GM12878 (cell line): ENCODE results near the gene TBXAS1. TPM values are rescaled to one million over a fixed set of nuclear protein-coding genes. Genes with fewer than 3 reads are reported as not detected.

ENCODE experiments used
- ATAC-seq: fragments of 200-7000 bp; cut with Tn5 transposase; 3 replicates; pipeline ENCODE4 v1.9.1; 2020; ENCODE audit warnings: mild to moderate bottlenecking, moderate library complexity
- BruUV-seq: library from RNA; stranded (reverse); fragments of 400-500 nt; replicated peaks from 2 replicates; lab custom pipeline; 2021; lab: Mats Ljungman, UMichigan
- CTCF ChIA-PET: fragments of 300-600 bp; sonication (Branson Sonifier 250); formaldehyde crosslinking; extraction: SDS; loops from one replicate; lab custom pipeline; 2021; ENCODE audit warnings: inconsistent platforms; lab: Yijun Ruan, JAX
- POLR2A ChIA-PET: fragments of 350-600 bp; formaldehyde crosslinking; extraction: SDS; loops from one replicate; lab custom pipeline; 2021; ENCODE audit warnings: inconsistent platforms; lab: Charles Lee
- RAD21 ChIA-PET: fragments of 300-600 bp; sonication (Branson Sonifier 250); formaldehyde crosslinking; loops from one replicate; lab custom pipeline; 2023; ENCODE audit warnings: antibody characterized with exemption; ENCODE audit not compliant: unreplicated experiment; lab: Charles Lee
- SMC1A ChIA-PET: fragments of 300-600 bp; sonication (Branson Sonifier 250); formaldehyde crosslinking; loops from one replicate; lab custom pipeline; 2023; ENCODE audit not compliant: unreplicated experiment, uncharacterized antibody; lab: Charles Lee
- DNase-seq: peaks from one replicate; pipeline ENCODE4 v3.0.0-alpha.2; 2011; ENCODE audit warnings: low read depth, low spot score
- FAIRE-seq: peaks from 3 replicates; lab custom pipeline; 2011; peaks lifted over from hg19 to GRCh38; lab: Jason Lieb, UNC
- H2AFZ ChIP-seq: 2 replicates; pipeline ENCODE4 v1.6.0; 2011; ENCODE audit warnings: low read depth, low read length, control low read depth; ENCODE audit not compliant: control insufficient read depth
- H3K27ac ChIP-seq: 2 replicates; pipeline ENCODE4 v1.5.1; 2011; ENCODE audit warnings: control low read depth; ENCODE audit not compliant: control insufficient read depth, insufficient read depth
- H3K27me3 ChIP-seq, 2 experiments: replicated peaks in 1 of 2; 2 replicates each; pipeline versions ENCODE4 v1.6.0 to v1.6.1; 2011; ENCODE audit warnings: low read length in 1 of 2; ENCODE audit not compliant: control insufficient read depth in 2 of 2, insufficient read depth in 2 of 2
- H3K36me3 ChIP-seq, 2 experiments: 2 replicates each; pipeline ENCODE4 v1.5.1; 2011; ENCODE audit warnings: low read length in 1 of 2; ENCODE audit not compliant: control insufficient read depth in 2 of 2, insufficient read depth in 2 of 2
- H3K4me1 ChIP-seq: 2 replicates; pipeline ENCODE4 v1.6.1; 2011; ENCODE audit warnings: mild to moderate bottlenecking, low read length, moderate library complexity, mixed read lengths; ENCODE audit not compliant: control insufficient read depth, insufficient read depth
- H3K4me2 ChIP-seq: 2 replicates; pipeline ENCODE4 v1.6.0; 2011; ENCODE audit warnings: control low read depth; ENCODE audit not compliant: control insufficient read depth, insufficient read depth
- H3K4me3 ChIP-seq: fragments of 200-600 bp; sonication (generic); 2 replicates; pipeline ENCODE4 v1.5.1; 2016
- H3K79me2 ChIP-seq: 2 replicates; pipeline ENCODE4 v1.6.0; 2011; ENCODE audit warnings: low read length; ENCODE audit not compliant: control insufficient read depth, insufficient read depth
- H3K9ac ChIP-seq: 2 replicates; pipeline ENCODE4 v1.8.0; 2011; ENCODE audit warnings: low read length, control low read depth, mixed read lengths; ENCODE audit not compliant: control insufficient read depth, insufficient read depth
- H3K9me3 ChIP-seq: replicated peaks from 3 replicates; pipeline ENCODE4 v1.5.1; 2011; ENCODE audit warnings: mild to moderate bottlenecking, low read length; ENCODE audit not compliant: control insufficient read depth, insufficient read depth
- H4K20me1 ChIP-seq: 2 replicates; pipeline ENCODE4 v1.6.0; 2011; ENCODE audit not compliant: control insufficient read depth, insufficient read depth
- CBX5 ChIP-seq: sonication (generic); IDR thresholded peaks from 2 replicates; pipeline ENCODE4 v1.6.1; 2016; ENCODE audit warnings: low read depth, moderate library complexity, mild to moderate bottlenecking, inconsistent platforms
- DPF2 ChIP-seq: fragments of 450-650 bp; IDR thresholded peaks from 2 replicates; pipeline ENCODE4 v1.6.1; 2017; ENCODE audit warnings: mild to moderate bottlenecking
- HDAC2 ChIP-seq: fragments of 200-600 bp; sonication (generic); IDR thresholded peaks from 2 replicates; pipeline ENCODE4 v1.6.1; 2017
- MEF2A ChIP-seq: IDR thresholded peaks from 2 replicates; pipeline ENCODE4 v1.6.1; 2011; ENCODE audit warnings: low read depth, mild to moderate bottlenecking, low read length, moderate library complexity; ENCODE audit not compliant: insufficient read depth
- NBN ChIP-seq: fragments of 450-650 bp; IDR thresholded peaks from 2 replicates; pipeline ENCODE4 v1.6.1; 2016
- NR2C1 ChIP-seq: fragments of 450-650 bp; IDR thresholded peaks from 2 replicates; pipeline ENCODE4 v1.6.1; 2017; ENCODE audit warnings: antibody characterized with exemption, mild to moderate bottlenecking, moderate library complexity
- PAX8 ChIP-seq: fragments of 450-650 bp; IDR thresholded peaks from 2 replicates; pipeline ENCODE4 v1.6.1; 2017; ENCODE audit warnings: mild to moderate bottlenecking, moderate library complexity
- SIN3A ChIP-seq: IDR thresholded peaks from 2 replicates; pipeline ENCODE4 v1.6.1; 2012; ENCODE audit warnings: low read depth, low read length, improper control_type of control experiment
- SREBF2 ChIP-seq: IDR thresholded peaks from 2 replicates; pipeline ENCODE4 v1.6.1; 2012; ENCODE audit warnings: mild to moderate bottlenecking, low read length
- WGBS: methylation state at CpG from one replicate; pipeline ENCODE4 v1.1.6; 2016; ENCODE audit warnings: low lambda C conversion rate; ENCODE audit not compliant: insufficient replicate concordance, insufficient coverage; ENCODE audit errors: missing lambda C conversion rate; 5-methylcytosine and 5-hydroxymethylcytosine counted together
- in situ Hi-C: fragments of 300-500 bp; cut with MboI; formaldehyde crosslinking; loops from 9 replicates; pipeline ENCODE4 v1.14.3; 2018; ENCODE audit warnings: mixed read lengths
- intact Hi-C: fragments of 100-400 bp; cut with micrococcal nuclease; formaldehyde crosslinking; loops from one replicate; pipeline ENCODE4 v1.14.2; 2022; ENCODE audit not compliant: unreplicated experiment
- polyA plus RNA-seq, 11 experiments: library from polyadenylated mRNA; depleted of rRNA in 4 of 11; unstranded in 6 of 11; stranded (reverse) in 5 of 11; fragments of >200 nt; fragmentation: Nextera tagmentation in 4 of 11; fragmentation: Illumina TruSeq in 1 of 11; extraction: Ambion mirVana in 4 of 11; extraction: Trizol in 1 of 11; gene quantifications; 1 replicate in 1 of 11; 2 replicates in 10 of 11; pipeline versions ENCODE4 v1.2.1 to v1.2.3, GENCODE V29; 2011 to 2016; ENCODE audit warnings: inconsistent platforms in 2 of 11, missing spikeins in 2 of 11, low read depth in 1 of 11
- total RNA-seq, 4 experiments: library from RNA; depleted of rRNA in 3 of 4; stranded (reverse); fragments of >200 nt in 3 of 4; fragmentation: Illumina TruSeq in 1 of 4; extraction: Trizol in 1 of 4; gene quantifications; 2 replicates each; pipeline versions ENCODE4 v1.2.1 to v1.2.3, GENCODE V29; 2013 to 2021
- TF ChIP-seq, protein P1 (sequence below): fragments of 450-650 bp; formaldehyde crosslinking; IDR thresholded peaks from 2 replicates; pipeline ENCODE4 v1.4.0; 2020; ENCODE audit warnings: mild to moderate bottlenecking, moderate library complexity
- TF ChIP-seq, protein P2 (sequence below), 3 experiments: IDR thresholded peaks in 2 of 3; conservative IDR thresholded peaks in 1 of 3; 2 replicates each; pipeline ENCODE4 v1.5.1; 2011; ENCODE audit warnings: low read depth in 3 of 3, low read length in 3 of 3, mild to moderate bottlenecking in 3 of 3, control low read depth in 2 of 3, moderate library complexity in 2 of 3, inconsistent platforms in 1 of 3, mixed read lengths in 1 of 3; ENCODE audit not compliant: control insufficient read depth in 2 of 3, insufficient read depth in 1 of 3; ENCODE audit errors: extremely low read depth in 1 of 3

Gene TBXAS1
- total and polyA plus RNA-seq, 10 of the 15 experiments (the other 5 are each of a cell fraction or from before 2014, with no cell fraction given) = 1.5 to 32.7 (median 16.3) TPM

DNA sequence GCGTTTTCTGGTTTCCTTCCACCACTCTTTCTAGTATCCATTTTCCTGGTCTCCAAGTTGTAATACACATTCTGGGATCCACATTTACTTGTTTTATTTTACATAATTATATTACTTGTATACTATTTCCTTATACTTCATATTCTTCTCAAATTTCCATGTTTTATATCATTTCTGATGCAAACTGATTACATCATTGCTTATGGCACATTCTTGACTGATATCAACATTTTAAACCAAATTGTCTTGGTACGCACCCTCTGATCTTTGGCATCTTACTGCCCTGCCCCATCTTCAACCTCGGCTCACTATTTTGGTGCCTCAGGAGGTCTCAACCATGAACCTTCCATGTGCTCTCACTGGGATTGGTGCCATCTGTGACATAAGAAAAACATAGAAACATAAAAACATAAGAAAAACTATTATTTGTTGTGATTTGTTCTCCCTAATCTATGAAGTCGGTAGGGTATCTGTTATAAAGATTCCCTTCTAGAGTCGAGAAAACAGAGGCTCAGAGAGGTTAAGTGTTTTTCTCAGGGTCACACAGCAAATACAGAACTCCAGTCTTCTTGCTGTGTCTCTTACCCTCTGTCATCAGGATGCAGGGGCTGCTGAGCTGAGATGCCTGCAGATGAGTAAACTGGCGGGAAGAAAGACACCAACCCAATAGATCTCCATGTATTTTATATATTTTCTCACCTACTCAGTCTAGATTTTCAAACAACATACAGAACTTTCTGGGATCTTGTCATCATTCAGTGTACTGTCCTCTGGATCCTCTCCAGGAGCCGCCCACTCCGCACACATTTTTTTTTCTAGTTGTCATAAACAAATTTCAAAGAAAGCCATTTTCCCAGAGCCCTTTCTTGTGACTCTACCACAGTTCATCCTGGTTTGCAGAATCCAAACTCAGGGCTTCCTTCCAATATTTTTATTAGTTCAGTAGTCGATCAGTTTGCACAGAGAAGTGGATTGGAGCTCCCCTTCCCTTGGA is 154.2 kb downstream of the TBXAS1 start:
- RAD21 ChIA-PET = no interaction called here
- H3K79me2 ChIP-seq = no peaks in the 10 kb centered on the region
- H2AFZ ChIP-seq = no peak overlapping the region
- no peaks in the 10 kb centered on the region for H4K20me1 ChIP-seq
- no peak for DNase-seq
- no peak for ATAC-seq
- no peak overlapping the region for H3K4me3 ChIP-seq
- SMC1A ChIA-PET = no interaction called here
- POLR2A ChIA-PET = no interaction called here
- in situ Hi-C loops = no loop called here
- intact Hi-C loops = loop anchor here (5.0 kb wide), 1 partner anchor 201 kb away; no protein-coding TSS in a partner anchor
- WGBS = 80% methylated on average over 9 of the region's 9 CpGs
- no peaks in the 10 kb centered on the region for H3K4me1 ChIP-seq
- no peaks in the 10 kb centered on the region for H3K36me3 ChIP-seq
- TF ChIP-seq HDAC2 (no peak), MEF2A (no peak), SIN3A (no peak), CBX5 (no peak), NR2C1 (no peak), PAX8 (no peak), DPF2 (no peak), NBN (no peak), SREBF2 (no peak)
- TF ChIP-seq, protein P1, sequence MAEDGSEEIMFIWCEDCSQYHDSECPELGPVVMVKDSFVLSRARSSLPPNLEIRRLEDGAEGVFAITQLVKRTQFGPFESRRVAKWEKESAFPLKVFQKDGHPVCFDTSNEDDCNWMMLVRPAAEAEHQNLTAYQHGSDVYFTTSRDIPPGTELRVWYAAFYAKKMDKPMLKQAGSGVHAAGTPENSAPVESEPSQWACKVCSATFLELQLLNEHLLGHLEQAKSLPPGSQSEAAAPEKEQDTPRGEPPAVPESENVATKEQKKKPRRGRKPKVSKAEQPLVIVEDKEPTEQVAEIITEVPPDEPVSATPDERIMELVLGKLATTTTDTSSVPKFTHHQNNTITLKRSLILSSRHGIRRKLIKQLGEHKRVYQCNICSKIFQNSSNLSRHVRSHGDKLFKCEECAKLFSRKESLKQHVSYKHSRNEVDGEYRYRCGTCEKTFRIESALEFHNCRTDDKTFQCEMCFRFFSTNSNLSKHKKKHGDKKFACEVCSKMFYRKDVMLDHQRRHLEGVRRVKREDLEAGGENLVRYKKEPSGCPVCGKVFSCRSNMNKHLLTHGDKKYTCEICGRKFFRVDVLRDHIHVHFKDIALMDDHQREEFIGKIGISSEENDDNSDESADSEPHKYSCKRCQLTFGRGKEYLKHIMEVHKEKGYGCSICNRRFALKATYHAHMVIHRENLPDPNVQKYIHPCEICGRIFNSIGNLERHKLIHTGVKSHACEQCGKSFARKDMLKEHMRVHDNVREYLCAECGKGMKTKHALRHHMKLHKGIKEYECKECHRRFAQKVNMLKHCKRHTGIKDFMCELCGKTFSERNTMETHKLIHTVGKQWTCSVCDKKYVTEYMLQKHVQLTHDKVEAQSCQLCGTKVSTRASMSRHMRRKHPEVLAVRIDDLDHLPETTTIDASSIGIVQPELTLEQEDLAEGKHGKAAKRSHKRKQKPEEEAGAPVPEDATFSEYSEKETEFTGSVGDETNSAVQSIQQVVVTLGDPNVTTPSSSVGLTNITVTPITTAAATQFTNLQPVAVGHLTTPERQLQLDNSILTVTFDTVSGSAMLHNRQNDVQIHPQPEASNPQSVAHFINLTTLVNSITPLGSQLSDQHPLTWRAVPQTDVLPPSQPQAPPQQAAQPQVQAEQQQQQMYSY (CRISPR knock-in tag) = no peak
- TF ChIP-seq, protein P2, sequence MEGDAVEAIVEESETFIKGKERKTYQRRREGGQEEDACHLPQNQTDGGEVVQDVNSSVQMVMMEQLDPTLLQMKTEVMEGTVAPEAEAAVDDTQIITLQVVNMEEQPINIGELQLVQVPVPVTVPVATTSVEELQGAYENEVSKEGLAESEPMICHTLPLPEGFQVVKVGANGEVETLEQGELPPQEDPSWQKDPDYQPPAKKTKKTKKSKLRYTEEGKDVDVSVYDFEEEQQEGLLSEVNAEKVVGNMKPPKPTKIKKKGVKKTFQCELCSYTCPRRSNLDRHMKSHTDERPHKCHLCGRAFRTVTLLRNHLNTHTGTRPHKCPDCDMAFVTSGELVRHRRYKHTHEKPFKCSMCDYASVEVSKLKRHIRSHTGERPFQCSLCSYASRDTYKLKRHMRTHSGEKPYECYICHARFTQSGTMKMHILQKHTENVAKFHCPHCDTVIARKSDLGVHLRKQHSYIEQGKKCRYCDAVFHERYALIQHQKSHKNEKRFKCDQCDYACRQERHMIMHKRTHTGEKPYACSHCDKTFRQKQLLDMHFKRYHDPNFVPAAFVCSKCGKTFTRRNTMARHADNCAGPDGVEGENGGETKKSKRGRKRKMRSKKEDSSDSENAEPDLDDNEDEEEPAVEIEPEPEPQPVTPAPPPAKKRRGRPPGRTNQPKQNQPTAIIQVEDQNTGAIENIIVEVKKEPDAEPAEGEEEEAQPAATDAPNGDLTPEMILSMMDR (IDR thresholded peaks at IDR 0.05 in 2 of 3, conservative IDR thresholded peaks at IDR 0.05 in 1 of 3; ENCODE audit: control insufficient read depth in 2 of 3, extremely low read depth in 1 of 3, insufficient read depth in 1 of 3, low read depth in 3 of 3, low read length in 3 of 3) = no peak
- no TSS peak for BruUV-seq
- H3K9ac ChIP-seq = no peak overlapping the region
- H3K9me3 ChIP-seq = no peaks in the 10 kb centered on the region
- no peak for FAIRE-seq
- no peak overlapping the region for H3K27ac ChIP-seq
- no peaks in the 10 kb centered on the region for H3K27me3 ChIP-seq
- no peak overlapping the region for H3K4me2 ChIP-seq
- CTCF ChIA-PET = interaction anchor here (0.8 to 1.0 kb wide), 2 partner anchors 336 to 381 kb away, joined by 3 read pairs; no protein-coding TSS in a partner anchor
